B cell (primary cell): ENCODE measurements around the gene APOD. TPM values are rescaled to one million over a fixed set of nuclear protein-coding genes. Genes with fewer than 3 reads are reported as not detected.
"Not testable (repeated sequence)": the region's sequence is repeated elsewhere in the genome, so short reads cannot be mapped to it uniquely, and the experiment has no call there.

ENCODE experiments used
- ATAC-seq: fragments of 200-7000 bp; cut with Tn5 transposase; one replicate; pipeline ENCODE4 v1.10.0; 2021; ENCODE audit warnings: low read depth, mild to moderate bottlenecking, moderate number of reproducible peaks, moderate library complexity
- CTCF ChIA-PET: fragments of 350-600 bp; sonication (Branson Sonifier 250); formaldehyde crosslinking; loops from one replicate; lab custom pipeline; 2021; ENCODE audit warnings: antibody characterized with exemption, inconsistent platforms; lab: Charles Lee
- POLR2A ChIA-PET: fragments of 350-600 bp; sonication (Branson Sonifier 250); formaldehyde crosslinking; loops from one replicate; lab custom pipeline; 2021; ENCODE audit warnings: antibody characterized with exemption; lab: Charles Lee
- DNase-seq: peaks from one replicate; pipeline ENCODE4 v3.0.0; 2013
- H2AFZ ChIP-seq: 2 replicates; pipeline ENCODE4 v1.6.1; 2012; ENCODE audit warnings: mild to moderate bottlenecking, low read depth, low read length; ENCODE audit not compliant: insufficient read depth, poor library complexity, severe bottlenecking
- H3K27ac ChIP-seq, 2 donors: 1 replicate in 1 of 2; 2 replicates in 1 of 2; pipeline ENCODE4 v1.5.1; 2012 to 2013; ENCODE audit warnings: low read length in 2 of 2, mild to moderate bottlenecking in 2 of 2, moderate library complexity in 1 of 2
- H3K27me3 ChIP-seq, 4 experiments: fragments of 200-600 bp in 1 of 4; sonication (generic) in 1 of 4; replicated peaks in 1 of 4; 1 replicate in 2 of 4; 2 replicates in 2 of 4; pipeline versions ENCODE4 v1.6.1 to v1.7.0; 2013 to 2016; ENCODE audit warnings: low read length in 3 of 4, mild to moderate bottlenecking in 2 of 4, mixed read lengths in 1 of 4, moderate library complexity in 1 of 4; ENCODE audit not compliant: insufficient read depth in 4 of 4, control insufficient read depth in 3 of 4; ENCODE audit errors: control extremely low read depth in 1 of 4
- H3K36me3 ChIP-seq, 2 experiments: replicated peaks in 1 of 2; 1 replicate in 1 of 2; 2 replicates in 1 of 2; pipeline versions ENCODE4 v1.6.1 to v1.7.1; 2013; ENCODE audit warnings: low read length in 1 of 2; ENCODE audit not compliant: insufficient read depth in 2 of 2, control insufficient read depth in 1 of 2; ENCODE audit errors: control extremely low read depth in 1 of 2, extremely low read depth in 1 of 2
- H3K4me1 ChIP-seq, 2 donors: fragments of 200-600 bp in 1 of 2; sonication (generic) in 1 of 2; 1 replicate in 1 of 2; 2 replicates in 1 of 2; pipeline versions ENCODE4 v1.5.1 to v1.6.1; 2013 to 2017; ENCODE audit warnings: low read length in 2 of 2; ENCODE audit not compliant: control insufficient read depth in 2 of 2, insufficient read depth in 2 of 2
- H3K4me2 ChIP-seq: replicated peaks from 2 replicates; pipeline ENCODE3; 2012; ENCODE audit warnings: mild to moderate bottlenecking, low read depth, low read length; ENCODE audit not compliant: poor library complexity, severe bottlenecking
- H3K4me3 ChIP-seq, 5 experiments: fragments of 200-600 bp in 1 of 5; sonication (generic) in 1 of 5; 1 replicate in 3 of 5; 2 replicates in 2 of 5; pipeline versions ENCODE4 v1.5.1 to v1.7.0; 2011 to 2016; ENCODE audit warnings: low read length in 4 of 5, mild to moderate bottlenecking in 4 of 5, low read depth in 2 of 5, control low read depth in 1 of 5, moderate library complexity in 1 of 5; ENCODE audit not compliant: insufficient read depth in 1 of 5; ENCODE audit errors: control extremely low read depth in 1 of 5, extremely low read depth in 1 of 5
- H3K79me2 ChIP-seq: fragments of 200-600 bp; sonication (generic); one replicate; pipeline ENCODE4 v1.6.0; 2016; ENCODE audit warnings: low read length; ENCODE audit not compliant: control insufficient read depth, insufficient read depth
- H3K9ac ChIP-seq: fragments of 200-600 bp; sonication (generic); 2 replicates; pipeline ENCODE4 v1.6.1; 2017; ENCODE audit warnings: mild to moderate bottlenecking, low read length, moderate library complexity
- H3K9me3 ChIP-seq, 3 donors: one replicate each; pipeline versions ENCODE4 v1.6.1 to v1.7.1; 2013; ENCODE audit warnings: low read length in 2 of 3; ENCODE audit not compliant: control insufficient read depth in 2 of 3, insufficient read depth in 1 of 3; ENCODE audit errors: control extremely low read depth in 1 of 3
- H4K20me1 ChIP-seq: 2 replicates; pipeline ENCODE4 v1.6.0; 2012; ENCODE audit warnings: mild to moderate bottlenecking, low read length; ENCODE audit not compliant: insufficient read depth, control insufficient read depth, poor library complexity, severe bottlenecking
- H3K27ac Mint-ChIP-seq: one replicate; pipeline ENCODE4 v1.8.0; 2021; ENCODE audit warnings: mixed read lengths
- H3K27me3 Mint-ChIP-seq: one replicate; pipeline ENCODE4 v1.8.0; 2021; ENCODE audit warnings: mixed read lengths
- H3K4me1 Mint-ChIP-seq: one replicate; pipeline ENCODE4 v1.8.0; 2021; ENCODE audit warnings: mixed read lengths
- H3K4me3 Mint-ChIP-seq: one replicate; pipeline ENCODE4 v1.8.0; 2021; ENCODE audit warnings: mixed read lengths
- H3K9me3 Mint-ChIP-seq: one replicate; pipeline ENCODE4 v1.8.0; 2022; ENCODE audit warnings: mixed read lengths; ENCODE audit not compliant: insufficient read depth
- WGBS: methylation state at CpG from one replicate; pipeline ENCODE4 v1.1.5; 2013; ENCODE audit warnings: missing lambda C conversion rate; ENCODE audit not compliant: insufficient coverage; 5-methylcytosine and 5-hydroxymethylcytosine counted together
- intact Hi-C: fragments of 100-400 bp; cut with micrococcal nuclease; formaldehyde crosslinking; loops from one replicate; pipeline ENCODE4 v1.10.0; 2022
- polyA plus RNA-seq: library from polyadenylated mRNA; depleted of rRNA; stranded (reverse); fragments of >200 nt; gene quantifications from 2 replicates; pipeline ENCODE4 v1.2.3, GENCODE V29; 2012
- total RNA-seq, 2 donors: library from RNA; stranded (reverse); fragments of 120-200 nt in 1 of 2; gene quantifications; 1 replicate in 1 of 2; 2 replicates in 1 of 2; pipeline versions ENCODE4 v1.2.3 to v1.2.4, GENCODE V29; 2013 to 2022

Gene APOD
- total and polyA plus RNA-seq, 2 donors (not counting 1 experiment from before 2014, with no cell fraction given), result 0.59 TPM; not detected in 1

DNA sequence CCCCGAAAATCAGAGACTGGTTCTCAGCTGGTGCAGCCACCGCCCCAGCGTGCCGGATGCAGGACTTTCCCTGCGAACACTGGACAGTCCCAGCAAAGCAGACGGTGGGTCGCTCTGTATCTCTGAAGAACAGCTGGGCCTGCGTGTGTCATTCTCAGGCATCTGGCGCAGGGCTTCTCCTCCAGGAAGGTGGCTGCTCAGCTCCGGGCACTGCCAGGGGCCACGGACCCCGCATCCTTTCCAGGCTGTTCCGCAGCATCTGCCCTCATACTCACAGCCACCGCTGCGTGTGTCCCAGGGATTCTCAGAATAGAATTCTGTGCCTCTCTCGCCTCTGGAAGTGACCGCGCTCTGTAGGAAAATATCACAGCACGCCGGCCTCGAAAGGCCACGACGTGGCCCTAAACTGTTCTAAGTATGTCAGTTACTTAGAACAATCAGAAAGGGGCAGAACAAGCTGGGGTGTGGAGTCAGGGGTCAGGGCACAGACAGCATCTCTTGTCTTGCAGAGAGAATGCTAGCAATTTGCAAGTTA, 44.7 kb upstream of the APOD start:
- intact Hi-C loops, result loop anchor here (10.0 kb wide), 1 partner anchor 226 kb away; no protein-coding TSS in a partner anchor
- H3K27me3 Mint-ChIP-seq, result peaks cover 22% of the 10 kb centered on the region
- H4K20me1 ChIP-seq, H3K9me3 Mint-ChIP-seq, H3K27ac Mint-ChIP-seq, H3K4me1 Mint-ChIP-seq, POLR2A ChIA-PET, H3K4me3 ChIP-seq, H3K9me3 ChIP-seq, H3K36me3 ChIP-seq, H3K27ac ChIP-seq, DNase-seq, H3K79me2 ChIP-seq, H3K27me3 ChIP-seq, H3K4me3 Mint-ChIP-seq, H3K4me1 ChIP-seq, H3K9ac ChIP-seq, H3K4me2 ChIP-seq, CTCF ChIA-PET, ATAC-seq, H2AFZ ChIP-seq: not testable (repeated sequence)
- 89% methylated on average over 11 of the region's 23 CpGs for WGBS

DNA sequence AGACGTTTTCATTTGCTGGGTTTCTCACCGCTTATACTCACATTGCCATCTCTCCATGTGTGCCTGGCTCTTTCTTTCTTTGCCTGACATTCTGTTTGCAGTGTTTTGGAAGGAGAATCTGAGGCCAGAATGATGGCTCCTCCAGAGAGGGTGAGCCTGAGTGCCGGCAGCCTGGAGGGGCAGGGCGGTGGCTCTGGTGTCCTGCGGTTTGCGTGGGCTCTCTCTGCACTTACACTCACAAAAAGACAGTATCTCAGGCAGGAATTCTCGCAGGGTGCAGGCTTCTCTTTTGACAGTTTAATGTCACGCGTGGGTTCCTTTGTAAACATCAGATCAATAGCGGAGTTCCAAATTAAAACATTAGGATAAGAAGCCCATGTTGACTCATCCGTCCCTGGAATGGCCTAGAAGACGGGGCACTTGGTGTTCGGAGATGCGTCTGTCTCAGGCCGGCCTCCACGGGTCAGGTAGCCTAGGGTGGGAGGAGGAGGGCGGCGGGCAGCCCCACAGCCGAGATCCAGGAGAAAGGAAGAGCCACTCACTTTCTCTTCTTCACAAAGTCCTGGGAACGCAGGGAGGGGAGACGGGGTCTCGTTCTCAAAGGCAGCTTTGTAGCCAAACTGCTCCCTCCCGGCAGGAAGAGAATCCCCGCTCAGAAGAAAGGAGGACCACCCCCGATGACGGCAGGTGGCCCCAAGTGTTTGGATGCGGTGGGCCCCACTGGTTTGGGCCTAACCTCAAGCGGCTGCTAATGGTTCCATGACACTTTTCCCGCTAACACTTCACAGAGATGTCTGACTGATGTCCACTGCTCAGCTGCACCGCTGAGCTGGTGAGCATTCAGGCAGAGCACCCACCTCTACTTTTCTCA, 44.0 kb upstream of the APOD start:
- H3K27ac ChIP-seq, H3K9me3 Mint-ChIP-seq, DNase-seq, H3K4me1 Mint-ChIP-seq, POLR2A ChIA-PET, H3K36me3 ChIP-seq, H3K9me3 ChIP-seq, H3K4me3 Mint-ChIP-seq, H3K27me3 ChIP-seq, H4K20me1 ChIP-seq, H3K4me2 ChIP-seq, H3K79me2 ChIP-seq, H3K4me3 ChIP-seq, H3K4me1 ChIP-seq, CTCF ChIA-PET, ATAC-seq, H3K9ac ChIP-seq, H3K27ac Mint-ChIP-seq, H2AFZ ChIP-seq: not testable (repeated sequence)
- H3K27me3 Mint-ChIP-seq, result peaks cover 22% of the 10 kb centered on the region
- intact Hi-C loops, result loop anchor here (10.0 kb wide), 1 partner anchor 227 kb away; no protein-coding TSS in a partner anchor
- 95% methylated on average over 14 of the region's 30 CpGs for WGBS

DNA sequence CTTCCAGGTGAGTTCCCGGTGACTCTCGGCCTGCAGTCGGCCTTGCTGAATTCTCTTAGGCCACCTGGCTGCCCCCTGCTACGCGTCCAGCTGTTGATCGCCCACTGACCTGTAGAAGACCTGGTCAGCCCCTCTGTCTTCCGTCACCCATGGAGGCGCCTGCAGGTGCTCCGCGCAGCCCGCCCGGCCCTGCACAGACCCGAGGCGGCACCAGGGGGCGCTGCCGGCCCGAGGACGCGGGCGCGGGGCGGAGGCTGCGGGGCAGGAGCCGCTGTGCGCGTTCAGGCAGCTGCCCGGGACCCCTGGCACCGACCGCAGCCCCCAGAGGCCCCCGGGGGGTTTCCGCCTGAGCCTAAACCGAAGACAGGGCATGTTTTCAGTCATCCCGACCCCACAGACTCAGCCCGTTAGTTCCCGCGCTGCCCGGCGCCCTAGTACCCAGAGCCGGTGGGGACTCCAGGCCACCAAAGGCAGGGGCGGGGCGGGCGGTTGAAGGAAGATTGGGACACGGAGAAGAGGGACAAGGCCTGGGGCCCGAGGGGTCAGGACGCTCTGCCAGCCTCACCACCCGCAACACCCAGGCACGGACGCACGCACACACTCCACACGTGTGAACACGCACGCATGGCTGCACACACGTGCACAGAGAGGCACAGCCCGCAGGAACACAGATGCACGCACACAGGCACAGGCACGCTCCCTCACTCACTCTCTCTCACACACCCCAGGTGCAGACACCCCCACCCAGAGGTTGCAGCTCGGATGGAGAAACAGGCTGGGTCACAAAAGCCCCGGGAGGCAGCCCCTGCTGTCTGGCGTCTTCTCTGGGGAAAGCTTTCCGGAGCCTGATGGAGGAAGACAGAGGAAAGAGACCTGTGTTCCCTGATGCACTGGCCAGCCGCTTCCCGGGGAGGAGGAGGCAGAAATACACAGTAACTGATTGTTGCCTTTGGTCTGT, 41.1 kb upstream of the APOD start:
- not testable (repeated sequence) for H3K36me3 ChIP-seq, H3K9me3 ChIP-seq, H3K27me3 ChIP-seq, H3K9ac ChIP-seq, H3K79me2 ChIP-seq, DNase-seq, H3K4me1 ChIP-seq, H2AFZ ChIP-seq, H4K20me1 ChIP-seq, H3K4me1 Mint-ChIP-seq, H3K27ac ChIP-seq, H3K9me3 Mint-ChIP-seq, H3K4me3 ChIP-seq, H3K4me2 ChIP-seq
- peak overlapping the region; percentile 82 for H3K4me3 Mint-ChIP-seq
- ATAC-seq, result peak; percentile 81
- CTCF ChIA-PET, result interaction anchor here (0.7 kb wide), 1 partner anchor 123 kb away, joined by 3 read pairs; no protein-coding TSS in a partner anchor
- H3K27me3 Mint-ChIP-seq, result peaks cover 18% of the 10 kb centered on the region
- POLR2A ChIA-PET, result interaction anchor here (0.7 kb wide), 1 partner anchor 270 kb away, joined by 3 read pairs; no protein-coding TSS in a partner anchor
- WGBS, result no CpG with 5 or more reads among the region's 62 CpGs
- H3K27ac Mint-ChIP-seq, result peak overlapping the region; percentile 83
- intact Hi-C loops, result loop anchor here (10.0 kb wide), 1 partner anchor 230 kb away; no protein-coding TSS in a partner anchor
